Panc1 (cell line): ENCODE results near the gene BLM. TPM values are rescaled to one million over a fixed set of nuclear protein-coding genes. Genes with fewer than 3 reads are reported as not detected.

Experiments
- ATAC-seq: fragments of 200-7000 bp; cut with Tn5 transposase; 2 replicates; pipeline ENCODE4 v1.9.1; 2020; ENCODE audit warnings: mild to moderate bottlenecking, moderate library complexity
- BruUV-seq: library from RNA; stranded (reverse); fragments of 400-500 nt; replicated peaks from 2 replicates; lab custom pipeline; 2021; lab: Mats Ljungman, UMichigan
- CTCF ChIA-PET: fragments of 300-600 bp; sonication (Branson Sonifier 250); formaldehyde crosslinking; loops from one replicate; lab custom pipeline; 2022; ENCODE audit warnings: antibody characterized with exemption; lab: Charles Lee
- POLR2A ChIA-PET: fragments of 300-600 bp; sonication (Branson Sonifier 250); formaldehyde crosslinking; loops from one replicate; lab custom pipeline; 2022; ENCODE audit warnings: antibody characterized with exemption; lab: Charles Lee
- DNase-seq: peaks from one replicate; pipeline ENCODE4 v3.0.0-alpha.2; 2010; ENCODE audit warnings: low read depth, low spot score
- H3K27ac ChIP-seq: 2 replicates; pipeline ENCODE4 v1.5.1; 2011; ENCODE audit warnings: mild to moderate bottlenecking, low read length, inconsistent platforms
- H3K27me3 ChIP-seq: fragments of 200-500 bp; sonication (Bioruptor generic); 2 replicates; pipeline ENCODE4 v1.6.0; 2014; ENCODE audit warnings: low read length, inconsistent platforms; ENCODE audit not compliant: control insufficient read depth, insufficient read depth
- H3K36me3 ChIP-seq: fragments of 200-500 bp; sonication (Bioruptor generic); 2 replicates; pipeline ENCODE4 v1.5.1; 2014; ENCODE audit warnings: inconsistent platforms, mild to moderate bottlenecking, low read length, moderate library complexity; ENCODE audit not compliant: control insufficient read depth, insufficient read depth
- H3K4me1 ChIP-seq: 2 replicates; pipeline ENCODE4 v1.5.1; 2011; ENCODE audit warnings: inconsistent platforms, mild to moderate bottlenecking, low read length, moderate library complexity; ENCODE audit not compliant: control insufficient read depth, insufficient read depth
- H3K4me3 ChIP-seq, 2 experiments: 2 replicates each; pipeline ENCODE4 v1.5.1; 2011 to 2012; ENCODE audit warnings: low read depth in 2 of 2, low read length in 2 of 2, mild to moderate bottlenecking in 2 of 2, inconsistent platforms in 1 of 2, moderate library complexity in 1 of 2
- H3K9me3 ChIP-seq: fragments of 200-500 bp; sonication (Bioruptor generic); 2 replicates; pipeline ENCODE4 v1.5.1; 2014; ENCODE audit warnings: low read depth, mild to moderate bottlenecking, inconsistent platforms, low read length, moderate library complexity; ENCODE audit not compliant: control insufficient read depth, insufficient read depth
- CTCF ChIP-seq: fragments of 450-650 bp; IDR thresholded peaks from 2 replicates; pipeline ENCODE4 v1.5.1; 2017; ENCODE audit warnings: mild to moderate bottlenecking
- POLR2AphosphoS5 ChIP-seq: IDR thresholded peaks from 2 replicates; pipeline ENCODE4 v1.6.1; 2012; ENCODE audit warnings: mild to moderate bottlenecking, low read depth, low read length, moderate library complexity
- SIN3A ChIP-seq: IDR thresholded peaks from 2 replicates; pipeline ENCODE4 v1.6.1; 2012; ENCODE audit warnings: low read depth, mild to moderate bottlenecking, low read length, moderate library complexity, borderline replicate concordance; ENCODE audit not compliant: insufficient read depth
- TCF7L2 ChIP-seq: IDR thresholded peaks from 2 replicates; pipeline ENCODE4 v1.6.1; 2011; ENCODE audit warnings: mild to moderate bottlenecking, low read depth, low read length, inconsistent platforms
- in situ Hi-C: cut with HindIII; loops from 2 replicates; pipeline ENCODE4 v1.10.0; 2016; ENCODE audit warnings: low sequenced_read_pairs, low pct_unique_long_range_greater_than_20kb
- intact Hi-C: fragments of 100-400 bp; cut with micrococcal nuclease; formaldehyde crosslinking; loops from one replicate; pipeline ENCODE4 v1.10.0; 2022; ENCODE audit not compliant: unreplicated experiment
- total RNA-seq: library from RNA; stranded (reverse); gene quantifications from one replicate; pipeline ENCODE4 v1.2.1, GENCODE V29; 2021; ENCODE audit not compliant: unreplicated experiment
- TF ChIP-seq, protein P1 (sequence below), 2 experiments: IDR thresholded peaks; 2 replicates each; pipeline ENCODE4 v1.6.1; 2011 to 2012; ENCODE audit warnings: low read depth in 2 of 2, control low read depth in 1 of 2, low read length in 1 of 2, mild to moderate bottlenecking in 1 of 2, moderate library complexity in 1 of 2; ENCODE audit not compliant: insufficient read depth in 1 of 2

BLM gene
- total RNA-seq, 1 experiment from 2014 or later = 23.9 TPM

DNA sequence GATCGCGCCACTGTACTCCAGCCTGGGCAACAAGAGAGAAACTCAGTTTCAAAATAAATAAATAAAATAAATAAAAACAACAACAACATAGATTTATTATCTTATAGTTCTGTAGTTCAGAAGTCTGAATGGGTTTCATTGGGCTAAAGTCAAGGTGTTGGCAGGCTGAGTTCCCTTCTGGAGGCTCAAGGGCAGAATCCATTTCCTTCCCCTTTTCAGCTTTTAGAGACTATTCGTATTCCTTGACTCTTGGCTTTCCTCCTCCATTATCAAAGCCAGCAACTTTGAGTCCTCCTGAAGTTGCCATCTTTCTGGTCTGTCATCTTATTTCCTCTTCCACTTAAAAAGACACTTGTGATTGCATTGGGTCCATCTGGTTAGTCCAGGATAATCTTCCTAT is 12.1 kb downstream of the BLM start:
- in situ Hi-C loops = no loop called here
- ChIA-PET CTCF (no interaction called here), POLR2A (no interaction called here)
- Histone ChIP-seq H3K27me3 (no peaks in the 10 kb centered on the region), H3K9me3 (no peaks in the 10 kb centered on the region), H3K36me3 (no peaks in the 10 kb centered on the region), H3K4me1 (no peaks in the 10 kb centered on the region), H3K27ac (no peak overlapping the region), H3K4me3 (no peak overlapping the region)
- ATAC-seq = no peak
- DNase-seq = no peak
- BruUV-seq = no TSS peak
- intact Hi-C loops = no loop called here
- TF ChIP-seq SIN3A (no peak), POLR2AphosphoS5 (no peak), TCF7L2 (no peak), CTCF (no peak)
- TF ChIP-seq, protein P1, sequence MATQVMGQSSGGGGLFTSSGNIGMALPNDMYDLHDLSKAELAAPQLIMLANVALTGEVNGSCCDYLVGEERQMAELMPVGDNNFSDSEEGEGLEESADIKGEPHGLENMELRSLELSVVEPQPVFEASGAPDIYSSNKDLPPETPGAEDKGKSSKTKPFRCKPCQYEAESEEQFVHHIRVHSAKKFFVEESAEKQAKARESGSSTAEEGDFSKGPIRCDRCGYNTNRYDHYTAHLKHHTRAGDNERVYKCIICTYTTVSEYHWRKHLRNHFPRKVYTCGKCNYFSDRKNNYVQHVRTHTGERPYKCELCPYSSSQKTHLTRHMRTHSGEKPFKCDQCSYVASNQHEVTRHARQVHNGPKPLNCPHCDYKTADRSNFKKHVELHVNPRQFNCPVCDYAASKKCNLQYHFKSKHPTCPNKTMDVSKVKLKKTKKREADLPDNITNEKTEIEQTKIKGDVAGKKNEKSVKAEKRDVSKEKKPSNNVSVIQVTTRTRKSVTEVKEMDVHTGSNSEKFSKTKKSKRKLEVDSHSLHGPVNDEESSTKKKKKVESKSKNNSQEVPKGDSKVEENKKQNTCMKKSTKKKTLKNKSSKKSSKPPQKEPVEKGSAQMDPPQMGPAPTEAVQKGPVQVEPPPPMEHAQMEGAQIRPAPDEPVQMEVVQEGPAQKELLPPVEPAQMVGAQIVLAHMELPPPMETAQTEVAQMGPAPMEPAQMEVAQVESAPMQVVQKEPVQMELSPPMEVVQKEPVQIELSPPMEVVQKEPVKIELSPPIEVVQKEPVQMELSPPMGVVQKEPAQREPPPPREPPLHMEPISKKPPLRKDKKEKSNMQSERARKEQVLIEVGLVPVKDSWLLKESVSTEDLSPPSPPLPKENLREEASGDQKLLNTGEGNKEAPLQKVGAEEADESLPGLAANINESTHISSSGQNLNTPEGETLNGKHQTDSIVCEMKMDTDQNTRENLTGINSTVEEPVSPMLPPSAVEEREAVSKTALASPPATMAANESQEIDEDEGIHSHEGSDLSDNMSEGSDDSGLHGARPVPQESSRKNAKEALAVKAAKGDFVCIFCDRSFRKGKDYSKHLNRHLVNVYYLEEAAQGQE (IDR thresholded peaks at IDR 0.05; ENCODE audit: insufficient read depth in 1 of 2, low read depth in 2 of 2, low read length in 1 of 2) = no peak

DNA sequence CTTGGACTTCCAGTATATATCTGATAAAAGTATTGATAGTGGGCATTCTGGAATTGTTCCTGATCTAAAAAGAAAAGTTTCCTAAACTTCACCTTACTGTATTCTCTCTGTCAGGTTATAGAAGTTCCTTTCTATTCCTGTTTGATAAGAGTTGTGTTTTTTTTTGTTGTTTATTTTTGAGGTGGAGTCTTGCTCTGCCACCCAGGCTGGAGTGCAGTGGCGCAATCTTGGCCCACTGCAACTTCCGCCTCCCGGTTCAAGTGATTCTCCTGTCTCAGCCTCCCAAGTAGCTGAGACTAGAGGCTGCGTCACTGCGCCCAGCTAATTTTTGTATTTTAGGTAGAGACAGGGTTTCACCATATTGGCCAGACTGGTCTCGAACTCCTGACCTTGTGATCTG is 13.1 kb downstream of the BLM start:
- Histone ChIP-seq H3K27me3 (no peaks in the 10 kb centered on the region), H3K36me3 (no peaks in the 10 kb centered on the region), H3K4me3 (no peak overlapping the region), H3K4me1 (no peaks in the 10 kb centered on the region), H3K9me3 (no peaks in the 10 kb centered on the region), H3K27ac (no peak overlapping the region)
- DNase-seq (no peak), ATAC-seq (no peak)
- POLR2A ChIA-PET = no interaction called here
- TF ChIP-seq TCF7L2 = no peak
- TF ChIP-seq SIN3A = no peak
- TF ChIP-seq, protein P1 (IDR thresholded peaks at IDR 0.05; ENCODE audit: insufficient read depth in 1 of 2, low read depth in 2 of 2, low read length in 1 of 2) = no peak
- no peak for TF ChIP-seq CTCF
- no peak for TF ChIP-seq POLR2AphosphoS5
- intact Hi-C loops (no loop called here), in situ Hi-C loops (no loop called here)
- CTCF ChIA-PET = no interaction called here
- no TSS peak for BruUV-seq
